Colonic mucosa (tissue), 4 donors: Measurements from ENCODE around the gene FAM131B. TPM values are rescaled to one million over a fixed set of nuclear protein-coding genes. Genes with fewer than 3 reads are reported as not detected.

ENCODE experiments used
- DNase-seq: peaks from one replicate; pipeline ENCODE4 v3.0.0-alpha.2; 2020
- H3K27ac ChIP-seq: fragments of 200-600 bp; one replicate; pipeline ENCODE4 v1.8.0; 2021
- H3K27me3 ChIP-seq: fragments of 200-600 bp; one replicate; pipeline ENCODE4 v1.8.0; 2021
- H3K36me3 ChIP-seq: fragments of 200-600 bp; one replicate; pipeline ENCODE4 v1.8.0; 2021
- H3K4me1 ChIP-seq: fragments of 200-600 bp; one replicate; pipeline ENCODE4 v1.8.0; 2021; ENCODE audit warnings: mild to moderate bottlenecking
- H3K4me3 ChIP-seq: fragments of 200-600 bp; one replicate; pipeline ENCODE4 v1.8.0; 2021
- H3K9ac ChIP-seq, 2 donors: one replicate each; pipeline ENCODE4 v1.7.0; 2013; ENCODE audit warnings: control low read depth in 2 of 2, low read depth in 2 of 2, low read length in 2 of 2
- H3K9me3 ChIP-seq: fragments of 200-600 bp; one replicate; pipeline ENCODE4 v1.8.0; 2021
- intact Hi-C: fragments of 100-400 bp; cut with DNase I; formaldehyde crosslinking; loops from one replicate; pipeline ENCODE4 v1.14.1; 2022
- total RNA-seq, 2 donors: library from RNA; stranded (reverse); fragmentation: NEBNext Ultra II Directional in 1 of 2; extraction: Animal tissue kit (Norgen Biotek cat#: 25700) in 1 of 2; gene quantifications; one replicate each; pipeline ENCODE4 v1.2.1, GENCODE V29; 2021
- TF ChIP-seq, protein P1 (sequence below): fragments of 200-600 bp; IDR thresholded peaks from one replicate; pipeline ENCODE4 v1.8.0; 2022; ENCODE audit warnings: antibody characterized with exemption, mild to moderate bottlenecking
- donor health status: healthy.
- donor health status: DM: no; HTN: no; CAD: no.
- donor health status: DM: no; HTN: no; CAD: no.

The FAM131B gene
- total RNA-seq, 2 donors from 2014 or later = 0.40 to 1.8 TPM

DNA sequence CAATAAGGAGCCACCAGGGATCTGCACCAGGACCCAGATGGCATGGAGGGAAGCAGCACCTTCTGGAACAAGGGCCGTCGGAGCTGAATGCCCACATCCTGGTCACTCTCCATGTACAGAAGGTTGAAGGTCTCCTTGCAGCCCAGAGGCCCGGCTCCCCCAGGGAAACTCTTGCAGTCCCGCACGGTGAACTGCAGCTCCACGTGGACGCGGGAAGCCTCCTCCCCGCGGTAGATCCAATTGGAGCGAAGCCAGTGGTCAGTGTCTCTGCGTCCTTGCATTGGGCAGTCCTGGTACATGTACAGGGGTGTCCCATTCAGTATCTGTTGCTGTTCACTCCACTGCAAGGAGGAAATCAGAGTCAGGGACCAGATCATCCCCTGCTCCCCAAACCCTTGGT, 38.8 kb upstream of the FAM131B start:
- no peak for DNase-seq
- Histone ChIP-seq H3K9ac (no peak overlapping the region), H3K4me1 (no peaks in the 10 kb centered on the region), H3K27ac (no peak overlapping the region), H3K36me3 (no peaks in the 10 kb centered on the region), H3K4me3 (no peak overlapping the region), H3K9me3 (no peaks in the 10 kb centered on the region), H3K27me3 (no peaks in the 10 kb centered on the region)
- TF ChIP-seq, protein P1, sequence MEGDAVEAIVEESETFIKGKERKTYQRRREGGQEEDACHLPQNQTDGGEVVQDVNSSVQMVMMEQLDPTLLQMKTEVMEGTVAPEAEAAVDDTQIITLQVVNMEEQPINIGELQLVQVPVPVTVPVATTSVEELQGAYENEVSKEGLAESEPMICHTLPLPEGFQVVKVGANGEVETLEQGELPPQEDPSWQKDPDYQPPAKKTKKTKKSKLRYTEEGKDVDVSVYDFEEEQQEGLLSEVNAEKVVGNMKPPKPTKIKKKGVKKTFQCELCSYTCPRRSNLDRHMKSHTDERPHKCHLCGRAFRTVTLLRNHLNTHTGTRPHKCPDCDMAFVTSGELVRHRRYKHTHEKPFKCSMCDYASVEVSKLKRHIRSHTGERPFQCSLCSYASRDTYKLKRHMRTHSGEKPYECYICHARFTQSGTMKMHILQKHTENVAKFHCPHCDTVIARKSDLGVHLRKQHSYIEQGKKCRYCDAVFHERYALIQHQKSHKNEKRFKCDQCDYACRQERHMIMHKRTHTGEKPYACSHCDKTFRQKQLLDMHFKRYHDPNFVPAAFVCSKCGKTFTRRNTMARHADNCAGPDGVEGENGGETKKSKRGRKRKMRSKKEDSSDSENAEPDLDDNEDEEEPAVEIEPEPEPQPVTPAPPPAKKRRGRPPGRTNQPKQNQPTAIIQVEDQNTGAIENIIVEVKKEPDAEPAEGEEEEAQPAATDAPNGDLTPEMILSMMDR = no peak
- intact Hi-C loops = no loop called here

DNA sequence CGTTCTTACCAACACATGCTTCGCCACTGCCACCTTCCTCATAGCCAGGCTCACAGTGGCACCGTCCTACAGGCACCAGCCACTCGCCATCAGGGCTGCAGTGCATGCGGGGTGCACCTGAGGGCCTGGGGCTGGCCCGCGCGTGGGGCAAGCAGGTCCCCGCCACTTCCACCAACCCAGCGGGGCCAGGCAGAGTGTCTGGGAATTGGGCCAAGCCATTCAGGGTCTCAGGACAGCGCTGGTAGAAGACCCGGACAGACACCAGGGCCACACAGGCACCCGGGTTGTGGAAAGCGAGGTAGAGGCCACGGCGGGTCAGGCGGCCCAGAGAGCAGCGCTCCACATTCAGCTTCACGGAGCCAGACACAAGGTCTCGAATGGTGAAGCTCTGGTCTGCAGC, 37.1 kb upstream of the FAM131B start:
- no peaks in the 10 kb centered on the region for H3K4me1 ChIP-seq
- intact Hi-C loops = no loop called here
- no peaks in the 10 kb centered on the region for H3K9me3 ChIP-seq
- no peak overlapping the region for H3K4me3 ChIP-seq
- DNase-seq = no peak
- TF ChIP-seq, protein P1 = no peak
- H3K9ac ChIP-seq = no peak overlapping the region
- no peak overlapping the region for H3K27ac ChIP-seq
- H3K27me3 ChIP-seq = no peaks in the 10 kb centered on the region
- no peaks in the 10 kb centered on the region for H3K36me3 ChIP-seq

DNA sequence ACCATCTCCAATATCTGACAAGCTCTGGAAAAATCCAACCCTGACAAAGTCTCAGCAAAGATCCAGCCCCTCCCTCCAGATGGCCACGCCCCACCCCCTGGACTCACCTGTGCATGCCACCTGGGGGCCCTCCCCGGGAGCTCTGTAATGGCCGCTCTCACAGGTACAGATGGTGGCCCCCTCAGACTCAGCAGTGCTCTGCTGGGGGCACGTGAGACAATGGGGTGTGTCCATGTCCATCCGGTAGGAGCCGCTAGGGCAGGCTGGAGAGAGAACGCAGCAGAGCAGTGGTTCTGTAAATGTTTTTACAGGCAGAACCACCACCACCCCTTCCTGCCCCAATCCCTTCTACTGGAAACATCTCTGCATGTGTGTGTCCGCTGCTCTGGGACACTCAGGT, 36.6 kb upstream of the FAM131B start:
- H3K4me1 ChIP-seq = no peaks in the 10 kb centered on the region
- DNase-seq = no peak
- intact Hi-C loops = no loop called here
- H3K9me3 ChIP-seq = no peaks in the 10 kb centered on the region
- H3K27ac ChIP-seq = no peak overlapping the region
- H3K4me3 ChIP-seq = no peak overlapping the region
- TF ChIP-seq, protein P1 = no peak
- no peaks in the 10 kb centered on the region for H3K36me3 ChIP-seq
- H3K27me3 ChIP-seq = no peaks in the 10 kb centered on the region
- H3K9ac ChIP-seq = no peak overlapping the region

DNA sequence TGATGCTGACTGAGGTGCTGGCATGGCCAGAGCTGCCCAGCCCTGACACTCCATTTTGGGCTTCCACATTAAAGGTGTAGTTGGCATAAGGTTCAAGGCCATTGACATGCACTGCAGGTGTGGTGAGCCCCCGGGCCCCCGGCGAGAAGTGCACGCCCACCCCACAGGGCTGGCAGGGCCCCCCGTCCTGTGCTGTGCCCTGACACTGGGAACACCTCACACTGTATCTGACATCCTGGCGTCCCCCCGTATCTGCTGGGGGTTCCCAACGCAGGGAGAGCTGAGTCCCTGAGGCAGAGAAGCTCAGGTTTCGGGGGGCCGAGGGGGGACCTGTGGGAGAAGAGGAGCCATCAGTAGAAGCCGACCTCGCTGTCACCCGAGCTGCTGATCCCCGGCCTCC, 36.1 kb upstream of the FAM131B start:
- no peaks in the 10 kb centered on the region for H3K9me3 ChIP-seq
- no peaks in the 10 kb centered on the region for H3K4me1 ChIP-seq
- no peak overlapping the region for H3K27ac ChIP-seq
- H3K36me3 ChIP-seq = no peaks in the 10 kb centered on the region
- intact Hi-C loops = no loop called here
- no peaks in the 10 kb centered on the region for H3K27me3 ChIP-seq
- H3K4me3 ChIP-seq = no peak overlapping the region
- H3K9ac ChIP-seq = no peak overlapping the region
- TF ChIP-seq, protein P1 = no peak
- DNase-seq = no peak

DNA sequence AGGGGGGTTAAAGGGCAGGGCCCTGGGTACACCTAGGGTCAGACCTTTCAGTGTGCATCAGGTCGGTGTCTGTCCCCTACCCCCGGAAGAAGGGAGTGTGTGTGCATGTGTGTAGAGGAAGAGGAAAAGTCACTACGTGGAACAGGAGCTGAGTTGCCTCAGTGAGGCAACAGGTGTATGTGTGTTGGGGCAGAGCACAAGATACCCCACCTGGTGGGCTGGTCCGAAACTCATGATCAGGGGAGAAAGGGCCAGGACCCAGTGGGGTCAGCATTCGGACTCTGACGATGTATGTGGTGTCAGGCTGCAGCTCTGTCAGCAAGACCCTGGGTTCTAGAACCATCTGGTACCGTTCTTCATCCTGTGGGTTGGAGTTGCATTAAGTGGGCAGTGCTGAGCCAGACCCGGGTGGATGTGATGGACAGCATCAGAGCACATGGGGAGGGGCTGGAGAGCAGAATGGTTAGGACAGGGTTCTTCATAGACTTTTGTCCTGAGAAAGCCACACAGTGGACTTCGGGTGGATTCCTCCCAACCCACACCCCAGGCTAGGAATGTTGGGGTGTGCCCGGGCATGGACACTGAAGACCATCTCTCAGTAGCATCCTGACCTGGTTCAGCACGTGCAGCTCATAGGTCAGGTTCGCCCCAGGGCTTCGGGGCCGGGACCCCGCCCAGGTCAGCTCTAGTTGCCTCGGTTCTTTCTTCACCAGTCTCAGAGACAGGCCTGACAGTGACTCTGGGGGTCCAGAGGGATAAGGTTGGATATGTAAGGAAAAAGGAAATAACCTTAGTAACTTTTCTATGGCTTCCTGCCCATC, 35.4 kb upstream of the FAM131B start:
- H3K4me3 ChIP-seq = no peak overlapping the region
- H3K9me3 ChIP-seq = no peaks in the 10 kb centered on the region
- H3K4me1 ChIP-seq = no peaks in the 10 kb centered on the region
- H3K9ac ChIP-seq = no peak overlapping the region
- no peaks in the 10 kb centered on the region for H3K27me3 ChIP-seq
- TF ChIP-seq, protein P1 = no peak
- no peak for DNase-seq
- H3K27ac ChIP-seq = no peak overlapping the region
- H3K36me3 ChIP-seq = no peaks in the 10 kb centered on the region
- intact Hi-C loops = no loop called here
